ENCODE results near the gene ICA1.

Gene ICA1

GRCh38 chr7:8215648-8216333 is 46.2 kb downstream of the ICA1 start:
- DNase-seq (ENCODE audit: low spot score in 2 of 2) (no peak), ATAC-seq (replicated peaks; ENCODE audit: extremely low read depth, poor library complexity, severe bottlenecking) (no peak)
- peaks cover 4% of the 10 kb centered on the region for H3K4me1 Mint-ChIP-seq
- H3K4me3 Mint-ChIP-seq, result no peak overlapping the region
- no peaks in the 10 kb centered on the region for H3K27me3 Mint-ChIP-seq
- H3K9me3 Mint-ChIP-seq, result no peaks in the 10 kb centered on the region
- peak overlapping the region; percentile 1 for H3K27ac Mint-ChIP-seq (ENCODE audit: low read depth)
- peaks cover 3% of the 10 kb centered on the region for H3K36me3 Mint-ChIP-seq (ENCODE audit: insufficient read depth)

DNA sequence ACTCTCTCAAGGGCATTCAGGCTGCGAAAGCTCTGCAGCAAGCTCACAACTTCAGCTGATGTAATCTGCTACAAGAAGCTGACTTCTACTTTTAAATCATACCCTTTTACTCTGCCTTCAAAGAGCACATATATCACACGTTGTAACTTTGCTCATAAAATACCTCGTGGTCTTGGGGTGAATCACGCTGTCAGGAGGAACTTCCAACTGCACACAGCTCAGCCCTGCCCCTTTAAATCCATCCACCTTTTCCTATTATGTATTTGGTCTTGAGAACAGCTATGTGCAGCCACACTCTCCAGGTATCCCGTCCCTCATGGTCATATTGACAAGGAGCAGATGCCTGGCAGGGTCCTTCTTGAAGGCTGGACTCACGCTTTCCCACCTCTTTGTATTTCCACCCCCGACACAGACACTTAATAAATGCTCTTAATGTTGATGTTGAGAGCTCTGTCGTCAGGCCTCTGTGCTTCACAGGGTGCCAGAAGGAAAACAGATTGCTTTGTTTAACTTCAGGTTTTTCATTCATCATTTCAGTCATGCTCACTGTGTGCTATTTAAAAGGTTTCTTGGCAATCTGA is 47.6 kb downstream of the ICA1 start:
- no peak for ATAC-seq (replicated peaks; ENCODE audit: extremely low read depth, poor library complexity, severe bottlenecking)
- Mint-ChIP-seq H3K27ac (ENCODE audit: low read depth) (no peak overlapping the region), H3K4me1 (peaks cover 4% of the 10 kb centered on the region), H3K36me3 (ENCODE audit: insufficient read depth) (peaks cover 3% of the 10 kb centered on the region), H3K9me3 (no peaks in the 10 kb centered on the region), H3K27me3 (no peaks in the 10 kb centered on the region), H3K4me3 (no peak overlapping the region)
- no peak for DNase-seq (ENCODE audit: low spot score in 2 of 2)

GRCh38 chr7:8213381-8213780 is 48.6 kb downstream of the ICA1 start:
- DNase-seq (ENCODE audit: low spot score in 2 of 2), result no peak
- Mint-ChIP-seq H3K27me3 (no peaks in the 10 kb centered on the region), H3K27ac (ENCODE audit: low read depth) (no peak overlapping the region), H3K4me1 (peaks cover 4% of the 10 kb centered on the region), H3K9me3 (no peaks in the 10 kb centered on the region), H3K36me3 (ENCODE audit: insufficient read depth) (peaks cover 2% of the 10 kb centered on the region), H3K4me3 (no peak overlapping the region)
- ATAC-seq (replicated peaks; ENCODE audit: extremely low read depth, poor library complexity, severe bottlenecking), result no peak

- H3K4me3 Mint-ChIP-seq, result no peak overlapping the region
- no peaks in the 10 kb centered on the region for H3K36me3 Mint-ChIP-seq (ENCODE audit: insufficient read depth)
- no peak for ATAC-seq (replicated peaks; ENCODE audit: extremely low read depth, poor library complexity, severe bottlenecking)
- no peak for DNase-seq (ENCODE audit: low spot score in 2 of 2)
- H3K27me3 Mint-ChIP-seq, result no peaks in the 10 kb centered on the region
- no peaks in the 10 kb centered on the region for H3K9me3 Mint-ChIP-seq
- no peak overlapping the region for H3K27ac Mint-ChIP-seq (ENCODE audit: low read depth)
- H3K4me1 Mint-ChIP-seq, result peaks cover 4% of the 10 kb centered on the region
Measured at GRCh38 chr7:8212638-8213037, 49.3 kb downstream of the ICA1 start.

GRCh38 chr7:8211725-8212096 is 50.3 kb downstream of the ICA1 start:
- DNase-seq (ENCODE audit: low spot score in 2 of 2), result no peak
- H3K27ac Mint-ChIP-seq (ENCODE audit: low read depth), result no peak overlapping the region
- H3K9me3 Mint-ChIP-seq, result no peaks in the 10 kb centered on the region
- peaks cover 1% of the 10 kb centered on the region for H3K27me3 Mint-ChIP-seq
- no peaks in the 10 kb centered on the region for H3K36me3 Mint-ChIP-seq (ENCODE audit: insufficient read depth)
- no peaks in the 10 kb centered on the region for H3K4me1 Mint-ChIP-seq
- no peak for ATAC-seq (replicated peaks; ENCODE audit: extremely low read depth, poor library complexity, severe bottlenecking)
- no peak overlapping the region for H3K4me3 Mint-ChIP-seq

DNA sequence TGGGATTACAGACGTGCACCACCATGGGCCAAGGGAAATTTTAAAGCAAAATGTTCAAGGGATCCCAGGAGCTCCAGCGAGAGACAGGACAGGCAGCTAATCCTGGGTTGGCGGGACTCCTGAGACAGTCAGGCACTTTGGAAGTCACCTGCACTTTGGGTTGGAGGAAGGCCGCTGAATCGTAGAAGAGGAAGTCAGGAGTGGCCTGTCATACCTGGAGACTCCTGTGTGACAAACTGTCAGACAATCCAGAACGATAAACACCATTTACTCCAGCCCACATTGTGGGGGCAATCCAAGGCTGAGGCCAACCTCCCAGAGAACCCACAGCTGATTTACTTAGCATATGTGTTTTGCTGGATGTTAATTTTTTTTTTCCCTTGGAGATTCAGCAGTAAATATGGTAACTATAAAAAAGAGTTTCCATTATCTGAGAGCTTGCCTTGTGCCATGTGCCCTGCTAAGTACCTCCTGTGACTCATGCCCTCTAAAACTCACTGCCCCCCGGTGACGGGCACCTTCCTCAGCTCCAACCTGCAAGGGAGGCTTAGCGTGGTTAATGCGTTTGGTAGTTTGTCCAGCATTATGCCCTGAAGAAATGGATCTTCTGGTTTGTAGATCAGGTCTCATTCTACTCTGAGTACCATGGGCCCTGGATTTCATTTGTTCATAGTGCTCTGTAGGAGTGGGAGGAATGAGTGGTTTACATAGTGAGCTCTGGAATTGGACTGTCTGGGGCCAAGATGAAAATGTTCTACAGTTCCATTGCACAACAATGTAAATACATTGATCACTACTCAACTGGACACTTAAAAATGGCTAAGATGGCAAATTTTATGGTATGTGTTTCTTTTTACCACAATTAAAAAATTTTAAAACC is 50.9 kb downstream of the ICA1 start:
- DNase-seq (ENCODE audit: low spot score in 2 of 2), result no peak
- no peak overlapping the region for H3K27ac Mint-ChIP-seq (ENCODE audit: low read depth)

DNA sequence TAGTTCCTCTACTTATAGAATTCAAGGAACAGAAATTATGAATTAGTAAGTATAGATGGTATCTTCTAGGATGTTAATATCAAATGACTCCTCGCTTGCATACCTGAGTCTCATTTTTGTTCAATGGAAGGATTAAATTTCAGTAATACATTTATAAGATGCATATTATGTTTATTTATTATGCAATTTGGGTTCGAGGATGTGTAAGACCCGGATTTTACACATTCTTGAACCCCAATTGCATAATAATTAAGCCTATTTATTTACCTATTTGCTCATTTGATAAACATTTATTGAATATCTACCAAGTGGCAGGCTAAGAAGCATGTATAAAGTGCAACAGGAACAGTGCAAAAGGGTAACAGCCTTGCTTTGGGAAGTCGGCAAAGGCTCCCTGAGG is 52.6 kb downstream of the ICA1 start:
- no peaks in the 10 kb centered on the region for H3K4me1 Mint-ChIP-seq
- no peaks in the 10 kb centered on the region for H3K9me3 Mint-ChIP-seq

More for the DNA sequence above, 50.9 kb downstream of the ICA1 start:
- ATAC-seq (replicated peaks; ENCODE audit: extremely low read depth, poor library complexity, severe bottlenecking), result no peak
- no peaks in the 10 kb centered on the region for H3K9me3 Mint-ChIP-seq
- H3K36me3 Mint-ChIP-seq (ENCODE audit: insufficient read depth), result no peaks in the 10 kb centered on the region
- peaks cover 7% of the 10 kb centered on the region for H3K27me3 Mint-ChIP-seq
- H3K4me1 Mint-ChIP-seq, result no peaks in the 10 kb centered on the region
- no peak overlapping the region for H3K4me3 Mint-ChIP-seq

DNA sequence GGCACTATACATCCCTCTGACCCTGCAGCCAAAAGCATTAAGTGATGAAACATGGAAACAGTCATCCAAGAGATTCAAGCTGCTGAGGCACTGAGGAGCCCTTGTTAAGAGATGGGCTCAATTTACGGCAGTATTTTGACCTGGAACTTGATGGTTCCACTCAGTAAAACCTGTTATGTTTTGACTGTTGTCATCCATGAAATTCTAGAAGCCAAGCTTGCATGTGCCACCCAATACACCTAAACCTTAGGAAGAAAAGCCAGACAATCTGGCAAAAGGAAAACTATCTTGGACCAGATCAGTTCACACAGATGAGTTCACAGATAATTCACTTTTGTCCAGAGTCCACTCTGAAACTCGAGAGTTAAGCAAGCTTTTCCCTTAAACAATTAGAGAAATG is 53.2 kb downstream of the ICA1 start:
- no peaks in the 10 kb centered on the region for H3K36me3 Mint-ChIP-seq (ENCODE audit: insufficient read depth)
- no peaks in the 10 kb centered on the region for H3K4me1 Mint-ChIP-seq
- ATAC-seq (replicated peaks; ENCODE audit: extremely low read depth, poor library complexity, severe bottlenecking) (no peak), DNase-seq (ENCODE audit: low spot score in 2 of 2) (no peak)
- H3K27me3 Mint-ChIP-seq, result peaks cover 11% of the 10 kb centered on the region
- H3K4me3 Mint-ChIP-seq, result no peak overlapping the region
- H3K9me3 Mint-ChIP-seq, result no peaks in the 10 kb centered on the region
- no peak overlapping the region for H3K27ac Mint-ChIP-seq (ENCODE audit: low read depth)

More for the DNA sequence above, 52.6 kb downstream of the ICA1 start:
- Mint-ChIP-seq H3K36me3 (ENCODE audit: insufficient read depth) (no peaks in the 10 kb centered on the region), H3K4me3 (no peak overlapping the region), H3K27ac (ENCODE audit: low read depth) (no peak overlapping the region), H3K27me3 (peaks cover 11% of the 10 kb centered on the region)
- ATAC-seq (replicated peaks; ENCODE audit: extremely low read depth, poor library complexity, severe bottlenecking) (no peak), DNase-seq (ENCODE audit: low spot score in 2 of 2) (no peak)

GRCh38 chr7:8206956-8207355 is 55.0 kb downstream of the ICA1 start:
- H3K27ac Mint-ChIP-seq (ENCODE audit: low read depth), result no peak overlapping the region
- H3K36me3 Mint-ChIP-seq (ENCODE audit: insufficient read depth), result peaks cover 2% of the 10 kb centered on the region
- H3K9me3 Mint-ChIP-seq, result no peaks in the 10 kb centered on the region
- ATAC-seq (replicated peaks; ENCODE audit: extremely low read depth, poor library complexity, severe bottlenecking) (no peak), DNase-seq (ENCODE audit: low spot score in 2 of 2) (no peak)
- no peak overlapping the region for H3K4me3 Mint-ChIP-seq
- H3K4me1 Mint-ChIP-seq, result no peaks in the 10 kb centered on the region
- H3K27me3 Mint-ChIP-seq, result peaks cover 11% of the 10 kb centered on the region

- Mint-ChIP-seq H3K27ac (ENCODE audit: low read depth) (no peak overlapping the region), H3K4me3 (no peak overlapping the region), H3K9me3 (no peaks in the 10 kb centered on the region), H3K27me3 (peaks cover 11% of the 10 kb centered on the region), H3K4me1 (no peaks in the 10 kb centered on the region), H3K36me3 (ENCODE audit: insufficient read depth) (peaks cover 2% of the 10 kb centered on the region)
- no peak for DNase-seq (ENCODE audit: low spot score in 2 of 2)
- ATAC-seq (replicated peaks; ENCODE audit: extremely low read depth, poor library complexity, severe bottlenecking), result no peak
Measured at GRCh38 chr7:8205537-8205936, 56.4 kb downstream of the ICA1 start.

DNA sequence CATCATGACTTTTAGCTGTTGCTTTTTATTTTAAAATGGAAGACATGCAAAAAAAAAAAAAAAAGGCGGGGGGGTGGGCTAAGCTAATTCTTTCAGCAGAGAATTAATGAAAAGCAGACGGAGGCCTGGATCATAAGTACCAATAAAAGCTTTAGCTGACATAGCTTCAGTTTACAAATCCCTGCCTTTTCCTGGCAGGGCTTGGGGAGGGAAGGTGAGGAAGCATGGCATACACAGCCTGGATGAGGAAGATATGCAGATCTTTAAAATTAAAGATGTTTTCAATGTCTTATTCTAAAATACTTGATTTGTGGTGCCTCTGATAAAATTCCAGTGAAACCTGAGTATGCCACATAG is 57.0 kb downstream of the ICA1 start:
- Mint-ChIP-seq H3K4me1 (no peaks in the 10 kb centered on the region), H3K4me3 (no peak overlapping the region), H3K36me3 (ENCODE audit: insufficient read depth) (peaks cover 2% of the 10 kb centered on the region)

GRCh38 chr7:8204339-8205030 is 57.5 kb downstream of the ICA1 start:
- H3K4me1 Mint-ChIP-seq, result peaks cover 4% of the 10 kb centered on the region
- DNase-seq (ENCODE audit: low spot score in 2 of 2) (no peak), ATAC-seq (replicated peaks; ENCODE audit: extremely low read depth, poor library complexity, severe bottlenecking) (no peak)
- no peak overlapping the region for H3K27ac Mint-ChIP-seq (ENCODE audit: low read depth)
- H3K36me3 Mint-ChIP-seq (ENCODE audit: insufficient read depth), result peaks cover 2% of the 10 kb centered on the region
- H3K9me3 Mint-ChIP-seq, result no peaks in the 10 kb centered on the region
- peaks cover 11% of the 10 kb centered on the region for H3K27me3 Mint-ChIP-seq
- H3K4me3 Mint-ChIP-seq, result no peak overlapping the region

More for the DNA sequence above, 57.0 kb downstream of the ICA1 start:
- H3K27me3 Mint-ChIP-seq, result peaks cover 11% of the 10 kb centered on the region
- ATAC-seq (replicated peaks; ENCODE audit: extremely low read depth, poor library complexity, severe bottlenecking) (no peak), DNase-seq (ENCODE audit: low spot score in 2 of 2) (no peak)
- no peaks in the 10 kb centered on the region for H3K9me3 Mint-ChIP-seq
- no peak overlapping the region for H3K27ac Mint-ChIP-seq (ENCODE audit: low read depth)
